Spinal cord (tissue), 10 donors: ENCODE data around the gene VASH1. TPM values are rescaled to one million over a fixed set of nuclear protein-coding genes. Genes with fewer than 3 reads are reported as not detected.
A peak's percentile ranks its signal among the peaks of the same experiment; 100 is the strongest.

Experiments
- DNase-seq, 6 donors: peaks; one replicate each; pipeline versions ENCODE4 v3.0.0 to v3.0.0-alpha.2; 2013 to 2015; ENCODE audit warnings: low spot score in 6 of 6, low read depth in 4 of 6
- H3K27ac ChIP-seq: one replicate; pipeline ENCODE4 v1.5.1; 2013; ENCODE audit warnings: low read depth, low read length, control low read depth
- H3K27me3 ChIP-seq: one replicate; pipeline ENCODE4 v1.6.1; 2013; ENCODE audit warnings: low read length; ENCODE audit not compliant: control insufficient read depth, insufficient read depth
- H3K36me3 ChIP-seq: one replicate; pipeline ENCODE4 v1.6.1; 2013; ENCODE audit warnings: low read length; ENCODE audit not compliant: control insufficient read depth, insufficient read depth
- H3K4me1 ChIP-seq: one replicate; pipeline ENCODE4 v1.6.1; 2013; ENCODE audit warnings: low read length; ENCODE audit not compliant: control insufficient read depth, insufficient read depth
- H3K4me3 ChIP-seq: one replicate; pipeline ENCODE4 v1.5.1; 2013; ENCODE audit warnings: low read depth, low read length, control low read depth
- H3K9me3 ChIP-seq: one replicate; pipeline ENCODE4 v1.6.1; 2013; ENCODE audit warnings: low read length; ENCODE audit not compliant: control insufficient read depth, insufficient read depth
- WGBS: methylation state at CpG from one replicate; pipeline ENCODE4 v1.1.5; 2013; ENCODE audit warnings: missing lambda C conversion rate; ENCODE audit not compliant: insufficient coverage; 5-methylcytosine and 5-hydroxymethylcytosine counted together
- long read RNA-seq, 4 donors: transcript quantifications; one replicate each; lab custom pipeline, GENCODE V29; 2026
- polyA plus RNA-seq, 2 donors: library from polyadenylated mRNA; unstranded; fragments of 120-200 nt; gene quantifications; one replicate each; pipeline ENCODE4 v1.2.1, GENCODE V29; 2013; ENCODE audit not compliant: insufficient read length in 2 of 2
- total RNA-seq, 2 donors: library from RNA; depleted of rRNA in 1 of 2; stranded (reverse); fragments of 120-200 nt in 1 of 2; fragments of >200 nt in 1 of 2; gene quantifications; one replicate each; pipeline versions ENCODE4 v1.2.3 to v1.2.4, GENCODE V29; 2013 to 2014
- donor health status: healthy.

The VASH1 gene
- 10 to 100 TPM; 26.3 to 26.9 TPM for total RNA-seq
- polyA plus RNA-seq: 10 to 100 TPM; 89.4 to 91.0 TPM
- long read RNA-seq, donor 1, full-length matches to known transcripts: 13 of 18 reads
- long read RNA-seq, donor 1, partial matches to known transcripts: 5 of 18 reads
- long read RNA-seq, donor 1, other reads (novel, unspliced or antisense): 0 of 18 reads
- long read RNA-seq, donor 2, full-length matches to known transcripts: 4 of 4 reads
- long read RNA-seq, donor 2, partial matches to known transcripts: 0 of 4 reads
- long read RNA-seq, donor 2, other reads (novel, unspliced or antisense): 0 of 4 reads
- long read RNA-seq, donor 3, full-length matches to known transcripts: 10 of 10 reads
- long read RNA-seq, donor 3, partial matches to known transcripts: 0 of 10 reads
- long read RNA-seq, donor 3, other reads (novel, unspliced or antisense): 0 of 10 reads
- long read RNA-seq, donor 4, full-length matches to known transcripts: 7 of 7 reads
- long read RNA-seq, donor 4, partial matches to known transcripts: 0 of 7 reads
- long read RNA-seq, donor 4, other reads (novel, unspliced or antisense): 0 of 7 reads

DNA sequence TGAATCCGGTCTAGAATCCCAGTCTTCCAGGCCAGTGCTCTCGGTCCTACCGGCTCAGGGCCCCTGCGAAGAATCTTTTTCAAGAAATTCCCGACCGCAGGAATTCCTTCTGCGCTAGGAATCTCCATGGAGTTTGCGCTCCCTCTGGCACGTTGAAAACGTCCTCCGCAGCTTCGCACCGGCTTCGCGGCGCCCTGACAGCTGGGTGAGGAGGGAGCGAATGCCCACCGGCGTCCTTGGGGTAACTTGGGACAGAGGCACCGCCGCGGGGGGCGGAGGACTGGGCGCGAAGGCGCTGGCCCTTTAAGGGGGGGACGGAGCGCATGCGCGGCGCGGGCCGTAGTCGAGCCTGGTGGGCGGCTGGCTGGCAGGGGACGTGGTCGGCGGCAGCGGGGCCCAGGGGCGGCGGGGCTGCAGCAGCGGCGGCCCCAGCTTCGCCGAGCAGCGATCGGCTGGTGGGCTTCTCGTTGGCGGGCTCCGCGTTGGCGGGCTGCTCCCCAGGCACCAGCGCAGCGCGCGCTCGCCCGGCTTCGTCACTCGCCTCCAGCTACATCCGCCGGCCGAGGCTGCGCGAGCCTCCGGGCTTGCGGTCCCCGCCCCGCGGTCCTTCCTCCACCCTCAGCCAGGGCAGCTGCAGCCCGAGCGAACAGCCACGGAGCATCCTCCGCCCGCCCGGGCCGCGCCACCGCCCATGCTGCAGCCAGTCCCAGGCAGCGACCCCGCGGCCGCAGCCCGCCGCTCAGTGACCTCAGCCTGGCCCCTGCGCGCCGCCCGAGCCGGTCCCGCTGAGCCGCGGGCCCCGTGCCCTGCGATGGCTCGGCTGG is at the start of gene VASH1:
VASH1 (plus strand) TSS at position 333 of the 824 bp plus-strand sequence. CDS start 1,354 bp downstream, outside the sequence.
- Histone ChIP-seq H3K9me3 (no peaks in the 10 kb centered on the region), H3K27ac (peak within 1 kb of the TSS; percentile 85), H3K36me3 (peaks cover 6% of the 10 kb centered on the region), H3K27me3 (no peaks in the 10 kb centered on the region), H3K4me3 (peak within 1 kb of the TSS; percentile 75), H3K4me1 (peaks cover 44% of the 10 kb centered on the region)
- WGBS: under 1% methylated on average over 96 of the region's 96 CpGs
- DNase-seq: peak in 2 of 6 donors; percentile 92 to 93

DNA sequence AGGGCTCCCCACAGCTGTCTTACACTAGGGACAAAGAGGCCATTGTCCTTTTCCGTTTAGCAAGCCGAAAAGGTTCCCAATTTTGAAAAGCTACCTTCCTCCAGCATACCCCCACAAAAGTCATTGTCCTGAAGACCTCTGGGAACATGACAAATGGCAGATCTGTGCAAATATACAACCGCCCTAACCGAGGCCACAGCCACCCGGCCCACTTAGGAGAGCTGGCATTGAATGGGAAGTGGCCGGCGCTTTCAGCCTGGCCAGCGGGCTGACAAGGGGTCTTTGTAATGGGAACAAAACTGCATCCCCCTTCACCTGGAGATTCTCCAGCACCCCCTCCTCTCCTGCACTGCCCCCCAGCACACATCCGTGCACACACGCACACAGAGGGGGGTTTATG is 48.1 kb upstream of the VASH1 start:
- Histone ChIP-seq H3K9me3 (no peaks in the 10 kb centered on the region), H3K36me3 (no peaks in the 10 kb centered on the region), H3K4me3 (no peak overlapping the region), H3K27ac (no peak overlapping the region), H3K27me3 (no peaks in the 10 kb centered on the region), H3K4me1 (peaks cover 9% of the 10 kb centered on the region)
- peak in 3 of 6 donors; percentile 17 to 53 (median 49) for DNase-seq
- 22% methylated on average over 2 of the region's 10 CpGs for WGBS

DNA sequence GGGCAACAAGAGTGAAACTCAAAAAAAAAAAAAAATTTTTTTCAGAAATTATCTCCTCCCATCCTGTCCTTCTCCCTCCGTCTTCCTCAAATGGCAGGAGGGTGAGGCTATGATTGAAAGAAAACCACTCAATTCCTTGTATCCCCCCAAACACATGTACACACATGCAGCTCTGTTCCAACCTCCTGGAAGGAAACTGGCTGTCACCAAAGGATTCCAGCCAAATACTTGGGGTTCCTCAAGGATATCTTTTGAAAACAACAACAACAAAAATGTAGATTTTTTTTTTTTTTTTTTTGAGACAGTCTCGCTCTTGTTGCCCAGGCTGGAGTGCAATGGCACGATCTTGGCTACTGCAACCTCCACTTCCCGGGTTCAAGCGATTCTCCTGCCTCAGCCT is 46.8 kb upstream of the VASH1 start:
- Histone ChIP-seq H3K9me3 (no peaks in the 10 kb centered on the region), H3K4me3 (no peak overlapping the region), H3K27me3 (no peaks in the 10 kb centered on the region), H3K4me1 (peaks cover 12% of the 10 kb centered on the region), H3K36me3 (no peaks in the 10 kb centered on the region), H3K27ac (no peak overlapping the region)
- DNase-seq: no peak
- WGBS: 90% methylated on average over 2 of the region's 5 CpGs

- Histone ChIP-seq H3K36me3 (no peaks in the 10 kb centered on the region), H3K4me3 (no peak overlapping the region), H3K27ac (no peak overlapping the region), H3K9me3 (no peaks in the 10 kb centered on the region), H3K4me1 (peaks cover 17% of the 10 kb centered on the region), H3K27me3 (no peaks in the 10 kb centered on the region)
- DNase-seq: peak in 1 of 6 donors; percentile 29
- 74% methylated on average over 3 of the region's 6 CpGs for WGBS
Observed at GRCh38 chr14:76715101-76715500, 46.2 kb upstream of the VASH1 start.

GRCh38 chr14:76715511-76716081 is 45.7 kb upstream of the VASH1 start:
- Histone ChIP-seq H3K4me1 (peaks cover 22% of the 10 kb centered on the region), H3K27ac (no peak overlapping the region), H3K27me3 (no peaks in the 10 kb centered on the region), H3K4me3 (no peak overlapping the region), H3K9me3 (no peaks in the 10 kb centered on the region), H3K36me3 (no peaks in the 10 kb centered on the region)
- DNase-seq: peak in 2 of 6 donors; percentile 57 to 73
- 70% methylated on average over 2 of the region's 7 CpGs for WGBS

GRCh38 chr14:76716285-76716684 is 45.0 kb upstream of the VASH1 start:
- Histone ChIP-seq H3K27me3 (no peaks in the 10 kb centered on the region), H3K9me3 (no peaks in the 10 kb centered on the region), H3K4me3 (no peak overlapping the region), H3K27ac (no peak overlapping the region), H3K4me1 (peaks cover 23% of the 10 kb centered on the region), H3K36me3 (no peaks in the 10 kb centered on the region)
- WGBS: no CpG with 5 or more reads among the region's 4 CpGs
- DNase-seq: peak in 2 of 6 donors; percentile 27 to 47

- Histone ChIP-seq H3K27me3 (no peaks in the 10 kb centered on the region), H3K9me3 (no peaks in the 10 kb centered on the region), H3K36me3 (no peaks in the 10 kb centered on the region), H3K4me1 (peaks cover 23% of the 10 kb centered on the region), H3K4me3 (no peak overlapping the region), H3K27ac (no peak overlapping the region)
- DNase-seq: no peak
- WGBS: 95% methylated on average over 8 of the region's 9 CpGs
Observed at GRCh38 chr14:76717508-76718290, 43.6 kb upstream of the VASH1 start.

- Histone ChIP-seq H3K9me3 (no peaks in the 10 kb centered on the region), H3K27me3 (no peaks in the 10 kb centered on the region), H3K4me1 (peaks cover 16% of the 10 kb centered on the region), H3K36me3 (no peaks in the 10 kb centered on the region), H3K27ac (no peak overlapping the region), H3K4me3 (no peak overlapping the region)
- WGBS: 100% methylated on average over 1 of the region's 6 CpGs
- no peak for DNase-seq
Observed at GRCh38 chr14:76718306-76719040, 42.8 kb upstream of the VASH1 start.
